Endodermal cell (in vitro differentiated cells): ENCODE measurements around the gene MBTD1. TPM values are rescaled to one million over a fixed set of nuclear protein-coding genes. Genes with fewer than 3 reads are reported as not detected.

Source experiments
- DNase-seq: peaks from one replicate; pipeline ENCODE4 v3.0.0-alpha.2; 2017
- H3K27ac ChIP-seq: 2 replicates; pipeline ENCODE4 v1.5.1; 2013; ENCODE audit warnings: mild to moderate bottlenecking, low read depth, low read length, moderate library complexity
- H3K27me3 ChIP-seq: 2 replicates; pipeline ENCODE4 v1.6.1; 2013; ENCODE audit warnings: mild to moderate bottlenecking, low read length, moderate library complexity; ENCODE audit not compliant: insufficient read depth, control insufficient read depth, poor library complexity, severe bottlenecking
- H3K36me3 ChIP-seq: 2 replicates; pipeline ENCODE4 v1.7.0; 2013; ENCODE audit warnings: mild to moderate bottlenecking, low read length, moderate library complexity; ENCODE audit not compliant: control insufficient read depth, insufficient read depth
- H3K4me1 ChIP-seq: one replicate; pipeline ENCODE4 v1.7.0; 2013; ENCODE audit warnings: low read length; ENCODE audit not compliant: control insufficient read depth, insufficient read depth
- H3K4me3 ChIP-seq: 2 replicates; pipeline ENCODE4 v1.5.1; 2013; ENCODE audit warnings: mild to moderate bottlenecking, low read length, moderate library complexity
- H3K9ac ChIP-seq: 2 replicates; pipeline ENCODE4 v1.6.1; 2013; ENCODE audit warnings: mild to moderate bottlenecking, low read length, moderate library complexity; ENCODE audit not compliant: poor library complexity, severe bottlenecking; ENCODE audit errors: extremely low read depth
- H3K9me3 ChIP-seq: 2 replicates; pipeline ENCODE4 v1.6.1; 2013; ENCODE audit warnings: mild to moderate bottlenecking, low read length, moderate library complexity; ENCODE audit not compliant: control insufficient read depth
- H3K27ac Mint-ChIP-seq: 2 replicates; pipeline ENCODE4 v1.8.0; 2020; ENCODE audit warnings: mixed read lengths
- H3K27me3 Mint-ChIP-seq: 2 replicates; pipeline ENCODE4 v1.8.0; 2021; ENCODE audit warnings: mild to moderate bottlenecking, mixed read lengths; ENCODE audit not compliant: insufficient read depth
- H3K36me3 Mint-ChIP-seq: 2 replicates; pipeline ENCODE4 v1.8.0; 2020; ENCODE audit warnings: low read depth, mixed read lengths
- H3K4me1 Mint-ChIP-seq: 2 replicates; pipeline ENCODE4 v1.8.0; 2020; ENCODE audit warnings: mixed read lengths
- H3K4me3 Mint-ChIP-seq: 2 replicates; pipeline ENCODE4 v1.8.0; 2020; ENCODE audit warnings: mild to moderate bottlenecking, moderate library complexity, mixed read lengths
- H3K9me3 Mint-ChIP-seq: 2 replicates; pipeline ENCODE4 v1.8.0; 2020; ENCODE audit warnings: mild to moderate bottlenecking, mixed read lengths
- CTCF ChIP-seq: fragments of 200-600 bp; sonication (generic); conservative IDR thresholded peaks from 2 replicates; pipeline ENCODE4 v1.5.0; 2021; ENCODE audit warnings: antibody characterized with exemption, mild to moderate bottlenecking
- WGBS, 2 experiments: methylation state at CpG; one replicate each; pipeline versions ENCODE4 v1.1.5 to v1.1.7; 2013; ENCODE audit warnings: missing lambda C conversion rate in 2 of 2, mixed read lengths in 1 of 2; ENCODE audit not compliant: insufficient coverage in 1 of 2, insufficient read length in 1 of 2; 5-methylcytosine and 5-hydroxymethylcytosine counted together
- total RNA-seq, 2 donors: library from RNA; stranded (reverse); fragmentation: NEBNext Ultra II Directional in 1 of 2; extraction: Animal tissue kit (Norgen Biotek cat#: 25700) in 1 of 2; gene quantifications; 2 replicates in 1 of 2; 3 replicates in 1 of 2; pipeline ENCODE4 v1.2.1, GENCODE V29; 2021

The MBTD1 gene
- total RNA-seq, 2 donors from 2014 or later = 33.6 to 37.7 TPM

DNA sequence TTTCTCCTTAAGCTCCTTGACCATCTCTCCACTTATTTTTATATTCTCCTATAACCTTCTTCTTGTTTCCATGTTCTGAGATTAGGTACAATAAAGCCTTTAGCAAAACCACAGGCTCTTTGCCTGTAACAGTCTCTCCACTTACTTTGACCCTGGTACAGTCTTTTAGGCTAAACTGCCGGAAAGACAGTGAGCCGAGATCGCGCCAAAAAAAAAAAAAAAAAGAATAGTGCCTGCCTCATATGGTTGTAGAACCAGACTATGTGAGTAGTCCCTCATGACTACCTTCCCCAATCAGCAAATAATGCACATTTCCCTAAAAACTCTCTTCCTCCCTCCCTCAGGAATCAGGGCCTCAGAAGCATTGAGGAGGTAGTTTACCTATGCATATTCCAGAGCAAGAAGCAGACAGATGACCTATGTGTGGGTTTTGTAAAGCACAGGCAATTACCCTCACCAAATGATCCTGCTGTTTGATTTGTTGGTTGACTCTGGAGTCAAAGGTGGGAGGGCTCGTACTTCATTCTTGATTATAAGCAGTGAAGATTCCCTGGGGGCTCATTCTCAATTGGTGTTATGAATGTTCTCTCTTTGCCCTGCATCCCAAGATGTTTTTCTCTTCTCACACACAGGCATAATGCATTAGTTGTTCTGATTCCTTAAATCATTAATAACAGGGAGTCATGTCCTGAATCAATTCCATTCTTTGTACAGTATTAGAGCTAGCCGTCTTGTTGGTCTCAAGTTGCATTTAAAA, 115.4 kb downstream of the MBTD1 start:
- no peaks in the 10 kb centered on the region for H3K27me3 ChIP-seq
- no peak overlapping the region for H3K4me3 ChIP-seq
- no peaks in the 10 kb centered on the region for H3K36me3 Mint-ChIP-seq
- H3K9me3 Mint-ChIP-seq = no peaks in the 10 kb centered on the region
- H3K36me3 ChIP-seq = no peaks in the 10 kb centered on the region
- WGBS, 2 experiments = 89 to 100% methylated on average over 5 to 6 of the region's 6 CpGs
- no peak overlapping the region for H3K27ac Mint-ChIP-seq
- no peak overlapping the region for H3K27ac ChIP-seq
- no peak overlapping the region for H3K9ac ChIP-seq
- peak; percentile 58 for DNase-seq
- H3K4me3 Mint-ChIP-seq = no peak overlapping the region
- no peaks in the 10 kb centered on the region for H3K4me1 ChIP-seq
- H3K27me3 Mint-ChIP-seq = no peaks in the 10 kb centered on the region
- no peak for TF ChIP-seq CTCF
- H3K4me1 Mint-ChIP-seq = peaks cover 8% of the 10 kb centered on the region
- H3K9me3 ChIP-seq = no peaks in the 10 kb centered on the region

- WGBS, 2 experiments = 96 to 100% methylated on average over 1 to 2 of the region's 2 CpGs
- no peak overlapping the region for H3K4me3 Mint-ChIP-seq
- no peaks in the 10 kb centered on the region for H3K9me3 ChIP-seq
- H3K27ac ChIP-seq = no peak overlapping the region
- peaks cover 8% of the 10 kb centered on the region for H3K4me1 Mint-ChIP-seq
- H3K27me3 ChIP-seq = no peaks in the 10 kb centered on the region
- H3K4me1 ChIP-seq = no peaks in the 10 kb centered on the region
- no peak overlapping the region for H3K9ac ChIP-seq
- no peak overlapping the region for H3K4me3 ChIP-seq
- H3K36me3 Mint-ChIP-seq = no peaks in the 10 kb centered on the region
- H3K27ac Mint-ChIP-seq = no peak overlapping the region
- no peak for TF ChIP-seq CTCF
- no peaks in the 10 kb centered on the region for H3K27me3 Mint-ChIP-seq
- DNase-seq = no peak
- no peaks in the 10 kb centered on the region for H3K36me3 ChIP-seq
- no peaks in the 10 kb centered on the region for H3K9me3 Mint-ChIP-seq
These were observed 117.3 kb downstream of the MBTD1 start for GRCh38 chr17:51142597-51142996.

- DNase-seq = no peak
- Mint-ChIP-seq H3K36me3 (no peaks in the 10 kb centered on the region), H3K4me1 (no peaks in the 10 kb centered on the region), H3K4me3 (no peak overlapping the region), H3K27ac (no peak overlapping the region), H3K27me3 (no peaks in the 10 kb centered on the region), H3K9me3 (peaks cover 3% of the 10 kb centered on the region)
- Histone ChIP-seq H3K9ac (no peak overlapping the region), H3K9me3 (no peaks in the 10 kb centered on the region), H3K27me3 (no peaks in the 10 kb centered on the region), H3K36me3 (no peaks in the 10 kb centered on the region), H3K4me1 (no peaks in the 10 kb centered on the region), H3K4me3 (no peak overlapping the region), H3K27ac (no peak overlapping the region)
- 85 to 98% methylated on average over 3 of the region's 3 CpGs for WGBS, 2 experiments
- no peak for TF ChIP-seq CTCF
These were observed 123.9 kb downstream of the MBTD1 start for GRCh38 chr17:51135956-51136355.
